A549 (cell line): ENCODE measurements around the gene ADGRD1. TPM values are rescaled to one million over a fixed set of nuclear protein-coding genes. Genes with fewer than 3 reads are reported as not detected.
A peak's percentile ranks its signal among the peaks of the same experiment; 100 is the strongest.

ENCODE experiments used
- ATAC-seq, 2 experiments: fragments of 200-7000 bp in 1 of 2; fragments of >200 bp in 1 of 2; cut with Nextera tagmentation in 1 of 2; cut with Tn5 transposase in 1 of 2; 3 replicates each; pipeline versions ENCODE4 v1.8.0 to v1.9.1; 2018 to 2020; ENCODE audit warnings: mild to moderate bottlenecking in 1 of 2, moderate library complexity in 1 of 2
- CTCF ChIA-PET: fragments of 300-600 bp; sonication (Branson Sonifier 250); formaldehyde crosslinking; extraction: SDS; loops from one replicate; lab custom pipeline; 2021; ENCODE audit warnings: antibody characterized with exemption, inconsistent platforms; lab: Yijun Ruan, JAX
- POLR2A ChIA-PET: fragments of 350-600 bp; formaldehyde crosslinking; extraction: SDS; loops from one replicate; lab custom pipeline; 2021; ENCODE audit warnings: antibody characterized with exemption, inconsistent platforms; lab: Yijun Ruan, JAX
- DNase-seq, 2 experiments: peaks; one replicate each; pipeline versions ENCODE4 v3.0.0 to v3.0.0-alpha.2; 2011 to 2016; ENCODE audit warnings: low read depth in 1 of 2, low spot score in 1 of 2
- FAIRE-seq: peaks from 2 replicates; lab custom pipeline; 2011; peaks lifted over from hg19 to GRCh38; lab: Jason Lieb, UNC
- H3K27ac ChIP-seq, 2 experiments: fragments of >200 bp; sonication (Bioruptor Twin); formaldehyde crosslinking; 3 replicates each; pipeline ENCODE4 v1.5.1; 2016 to 2017
- H3K4me1 ChIP-seq: fragments of >200 bp; sonication (Bioruptor Twin); formaldehyde crosslinking; 3 replicates; pipeline ENCODE4 v1.6.1; 2016
- H3K4me2 ChIP-seq: fragments of >200 bp; sonication (Bioruptor Twin); formaldehyde crosslinking; 3 replicates; pipeline ENCODE4 v1.6.1; 2016
- H3K4me3 ChIP-seq: fragments of >200 bp; sonication (Bioruptor Twin); formaldehyde crosslinking; 3 replicates; pipeline ENCODE4 v1.5.1; 2016
- H3K9me3 ChIP-seq: fragments of >200 bp; sonication (Bioruptor Twin); formaldehyde crosslinking; 3 replicates; pipeline ENCODE4 v1.6.1; 2016
- CBX8 ChIP-seq: fragments of 200-600 bp; sonication (generic); IDR thresholded peaks from 2 replicates; pipeline ENCODE4 v1.6.1; 2016
- EHF ChIP-seq: fragments of 250-450 bp; sonication (Bioruptor Pico); IDR thresholded peaks from 2 replicates; pipeline ENCODE4 v1.5.0; 2020; ENCODE audit warnings: mild to moderate bottlenecking
- EHMT2 ChIP-seq: fragments of 200-600 bp; sonication (generic); IDR thresholded peaks from 2 replicates; pipeline ENCODE4 v1.6.1; 2016; ENCODE audit warnings: antibody characterized with exemption, low read depth, mild to moderate bottlenecking, moderate library complexity
- ESRRA ChIP-seq: fragments of 150-350 bp; IDR thresholded peaks from 2 replicates; pipeline ENCODE4 v1.6.1; 2014; ENCODE audit warnings: mild to moderate bottlenecking, low read length, borderline replicate concordance
- FOSL2 ChIP-seq, 2 experiments: fragments of 450-650 bp in 1 of 2; fragments of >200 bp in 1 of 2; sonication (Bioruptor Twin) in 1 of 2; formaldehyde crosslinking; IDR thresholded peaks; 2 replicates each; pipeline versions ENCODE4 v1.5.0 to v1.6.1; 2016 to 2020; ENCODE audit warnings: mild to moderate bottlenecking in 1 of 2, moderate library complexity in 1 of 2
- HEYL ChIP-seq: fragments of 250-450 bp; sonication (Bioruptor Pico); IDR thresholded peaks from 2 replicates; pipeline ENCODE4 v1.8.0; 2021; ENCODE audit warnings: mild to moderate bottlenecking, moderate library complexity
- HOXB13 ChIP-seq: fragments of 250-450 bp; sonication (Bioruptor Pico); IDR thresholded peaks from 2 replicates; pipeline ENCODE4 v1.5.0; 2020; ENCODE audit warnings: low read depth, mild to moderate bottlenecking, moderate library complexity
- KDM5A ChIP-seq: fragments of 200-600 bp; sonication (generic); IDR thresholded peaks from 2 replicates; pipeline ENCODE4 v1.6.1; 2016; ENCODE audit warnings: antibody characterized with exemption, mild to moderate bottlenecking
- MAFK ChIP-seq: fragments of 450-650 bp; IDR thresholded peaks from 2 replicates; pipeline ENCODE4 v1.6.1; 2014; ENCODE audit not compliant: partially characterized antibody
- MYC ChIP-seq: IDR thresholded peaks from 2 replicates; pipeline ENCODE4 v1.6.1; 2012; ENCODE audit warnings: mild to moderate bottlenecking, inconsistent platforms, low read length, improper control_type of control experiment, borderline replicate concordance
- POLR2A ChIP-seq: IDR thresholded peaks from 2 replicates; pipeline ENCODE4 v1.6.1; 2012; ENCODE audit warnings: mild to moderate bottlenecking, low read length
- POLR2AphosphoS2 ChIP-seq: conservative IDR thresholded peaks from 2 replicates; pipeline ENCODE4 v1.6.1; 2012; ENCODE audit warnings: low read length, improper control_type of control experiment, inconsistent platforms
- RAD21 ChIP-seq, 2 experiments: fragments of >200 bp in 1 of 2; sonication (Bioruptor Twin) in 1 of 2; formaldehyde crosslinking in 1 of 2; IDR thresholded peaks in 1 of 2; conservative IDR thresholded peaks in 1 of 2; 2 replicates in 1 of 2; 3 replicates in 1 of 2; pipeline ENCODE4 v1.6.1; 2012 to 2018; ENCODE audit warnings: inconsistent platforms in 1 of 2
- RCOR1 ChIP-seq: fragments of 150-350 bp; IDR thresholded peaks from 2 replicates; pipeline ENCODE4 v1.6.1; 2014; ENCODE audit warnings: antibody characterized with exemption, low read length, low read depth
- TFCP2L1 ChIP-seq: fragments of 250-450 bp; sonication (Bioruptor Pico); IDR thresholded peaks from 2 replicates; pipeline ENCODE4 v1.5.0; 2021; ENCODE audit warnings: mild to moderate bottlenecking
- ZNF302 ChIP-seq: fragments of 250-450 bp; sonication (Bioruptor Pico); IDR thresholded peaks from 2 replicates; pipeline ENCODE4 v1.9.0; 2021; ENCODE audit warnings: inconsistent platforms, mild to moderate bottlenecking, moderate library complexity
- WGBS: methylation state at CpG from one replicate; pipeline ENCODE4 v1.1.6; 2017; ENCODE audit errors: missing lambda C conversion rate; 5-methylcytosine and 5-hydroxymethylcytosine counted together
- polyA plus RNA-seq, 4 experiments: library from polyadenylated mRNA; depleted of rRNA in 3 of 4; stranded (reverse); fragments of >200 nt; fragmentation: RNase III in 1 of 4; extraction: RNeasy Plus Mini Kit Qiagen cat#74134 plus additional on column Dnase treatment in 1 of 4; gene quantifications; 2 replicates in 3 of 4; 3 replicates in 1 of 4; pipeline ENCODE4 v1.2.3, GENCODE V29; 2011 to 2017
- TF ChIP-seq, protein P1 (sequence below): fragments of >200 bp; sonication (Bioruptor Twin); formaldehyde crosslinking; IDR thresholded peaks from 2 replicates; pipeline ENCODE4 v1.6.1; 2016
- TF ChIP-seq, protein P2 (sequence below): fragments of 250-450 bp; sonication (Bioruptor Pico); IDR thresholded peaks from 2 replicates; pipeline ENCODE4 v1.5.0; 2021; ENCODE audit warnings: mild to moderate bottlenecking, moderate library complexity, borderline replicate concordance

ADGRD1 gene
- polyA plus RNA-seq, 2 of the 4 experiments (the other 2 are of a cell fraction): 0.36 to 1.5 TPM

DNA sequence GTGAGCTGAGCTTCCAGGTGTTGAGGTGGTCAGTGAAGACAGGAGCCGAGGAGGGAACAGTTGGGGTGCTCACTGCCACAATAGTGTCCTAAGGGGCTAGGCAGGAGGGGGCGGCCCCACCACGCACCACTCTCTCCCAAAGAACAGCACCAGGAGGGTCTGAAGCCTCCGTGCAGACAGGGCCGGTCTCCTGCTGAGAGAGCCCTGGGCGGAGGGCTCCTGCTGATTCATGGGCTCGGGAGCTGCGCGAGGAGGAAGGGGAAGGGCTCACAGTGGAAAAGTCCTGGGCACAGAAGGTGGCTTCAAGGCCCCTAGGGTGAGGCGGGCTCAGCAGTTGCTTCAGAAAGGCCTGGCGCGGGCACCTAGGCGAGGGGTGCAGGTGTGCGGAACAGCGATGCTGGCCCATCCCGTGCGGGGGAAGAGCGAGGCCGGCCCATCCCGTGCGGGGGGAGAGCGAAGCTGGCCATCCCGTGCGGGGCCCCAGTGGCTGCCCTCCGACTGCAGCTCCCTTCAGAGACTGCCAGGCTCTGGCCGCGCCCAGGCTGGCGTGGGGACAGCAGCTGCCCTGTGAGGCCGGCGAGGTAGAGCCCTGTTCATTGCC is 176.7 kb downstream of the ADGRD1 start:
- Histone ChIP-seq H3K4me1 (peaks cover 17% of the 10 kb centered on the region; the same call in 2 of the 3 replicates), H3K27ac (peak overlapping the region in 1 of 2 experiments; percentile 19; a peak in 1 of 6 replicates), H3K4me3 (no peak overlapping the region), H3K9me3 (no peaks in the 10 kb centered on the region), H3K4me2 (no peak overlapping the region)
- TF ChIP-seq POLR2A: no peak
- no peak for TF ChIP-seq CBX8
- TF ChIP-seq POLR2AphosphoS2: no peak
- TF ChIP-seq MAFK: no peak
- TF ChIP-seq HEYL (CRISPR knock-in tag): no peak
- no peak for TF ChIP-seq RAD21 (conservative IDR thresholded peaks at IDR 0.05 in 1 of 2, IDR thresholded peaks at IDR 0.05 in 1 of 2)
- no peak for TF ChIP-seq KDM5A
- TF ChIP-seq, protein P1, sequence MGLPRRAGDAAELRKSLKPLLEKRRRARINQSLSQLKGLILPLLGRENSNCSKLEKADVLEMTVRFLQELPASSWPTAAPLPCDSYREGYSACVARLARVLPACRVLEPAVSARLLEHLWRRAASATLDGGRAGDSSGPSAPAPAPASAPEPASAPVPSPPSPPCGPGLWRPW: no peak
- TF ChIP-seq FOSL2 (IDR thresholded peaks at IDR 0.05): no peak
- no peak for TF ChIP-seq FOSL2 (CRISPR knock-in tag; IDR thresholded peaks at IDR 0.05)
- TF ChIP-seq MYC: no peak
- 89% methylated on average over 27 of the region's 30 CpGs for WGBS
- no peak for DNase-seq
- POLR2A ChIA-PET: no interaction called here
- no peak for FAIRE-seq
- CTCF ChIA-PET: interaction anchor here (1.4 to 9.6 kb wide), 5 partner anchors 12 to 367 kb away, joined by 3 to 121 read pairs (median 45); no protein-coding TSS in a partner anchor
- ATAC-seq: no peak

DNA sequence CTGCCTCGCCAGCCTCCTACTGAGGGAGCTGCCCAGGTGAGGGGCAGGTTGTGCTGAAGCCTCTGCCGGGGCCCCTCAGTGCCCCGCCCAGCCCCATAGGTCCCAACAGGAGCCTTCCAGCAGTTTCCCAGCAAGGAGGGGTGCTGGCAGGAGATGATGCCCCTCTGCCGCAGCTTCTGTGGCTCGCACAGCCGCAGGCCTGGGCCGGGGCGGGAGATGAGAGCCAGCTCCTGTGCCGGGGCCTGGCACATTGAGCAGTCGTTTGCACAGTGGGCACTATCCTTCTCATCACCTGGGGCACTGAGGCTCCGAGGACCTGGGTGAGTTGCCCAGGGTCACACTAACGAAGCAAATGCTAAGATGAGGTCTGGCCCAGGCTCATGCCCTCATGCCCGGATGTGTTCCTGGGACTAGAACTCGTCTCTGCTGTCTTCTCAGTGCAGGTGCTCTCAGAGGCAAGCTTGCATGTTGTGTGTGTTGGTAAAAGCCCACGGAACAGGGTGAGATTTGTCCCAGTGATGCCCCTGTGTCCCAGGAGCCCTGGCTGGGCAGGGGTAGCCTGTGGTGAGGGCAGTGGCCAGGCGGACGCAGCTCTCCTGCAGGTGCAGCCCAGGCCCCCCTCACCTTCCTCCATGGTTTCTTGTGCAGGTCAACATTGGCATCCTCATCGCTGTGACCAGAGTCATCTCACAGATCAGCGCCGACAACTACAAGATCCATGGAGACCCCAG is 177.5 kb downstream of the ADGRD1 start:
- ATAC-seq (no peak), DNase-seq (no peak), FAIRE-seq (no peak)
- CTCF ChIA-PET: interaction anchor here (0.8 to 9.6 kb wide), 15 partner anchors 12 to 493 kb away, joined by 3 to 121 read pairs (median 3); no protein-coding TSS in a partner anchor
- Histone ChIP-seq H3K4me2 (no peak overlapping the region), H3K4me1 (peaks cover 17% of the 10 kb centered on the region; the same call in 2 of the 3 replicates), H3K9me3 (no peaks in the 10 kb centered on the region), H3K4me3 (no peak overlapping the region), H3K27ac (no peak overlapping the region)
- POLR2A ChIA-PET: no interaction called here
- 90% methylated on average over 14 of the region's 20 CpGs for WGBS
- no peak for TF ChIP-seq EHMT2

DNA sequence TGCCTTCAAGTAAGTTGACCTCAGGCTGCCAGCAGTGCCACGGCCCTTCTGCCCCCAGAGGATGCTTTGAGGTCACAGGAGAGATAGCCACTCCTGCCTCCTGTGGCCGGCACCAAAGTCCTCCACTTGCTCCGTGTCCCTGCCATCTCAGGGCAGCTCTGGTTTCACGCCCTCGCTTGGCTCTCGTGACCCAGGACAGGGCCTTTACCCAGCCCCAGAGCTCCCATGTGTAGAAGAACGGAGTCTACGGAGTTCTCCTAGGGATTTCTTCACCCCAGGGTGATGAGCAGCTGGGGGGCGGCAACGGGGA is 178.1 kb downstream of the ADGRD1 start:
- ATAC-seq: no peak; a peak in 1 of 6 replicates
- TF ChIP-seq ZNF302 (CRISPR knock-in tag): no peak
- no peak for TF ChIP-seq EHF (CRISPR knock-in tag)
- TF ChIP-seq ESRRA: no peak
- TF ChIP-seq RCOR1: no peak
- TF ChIP-seq, protein P2, sequence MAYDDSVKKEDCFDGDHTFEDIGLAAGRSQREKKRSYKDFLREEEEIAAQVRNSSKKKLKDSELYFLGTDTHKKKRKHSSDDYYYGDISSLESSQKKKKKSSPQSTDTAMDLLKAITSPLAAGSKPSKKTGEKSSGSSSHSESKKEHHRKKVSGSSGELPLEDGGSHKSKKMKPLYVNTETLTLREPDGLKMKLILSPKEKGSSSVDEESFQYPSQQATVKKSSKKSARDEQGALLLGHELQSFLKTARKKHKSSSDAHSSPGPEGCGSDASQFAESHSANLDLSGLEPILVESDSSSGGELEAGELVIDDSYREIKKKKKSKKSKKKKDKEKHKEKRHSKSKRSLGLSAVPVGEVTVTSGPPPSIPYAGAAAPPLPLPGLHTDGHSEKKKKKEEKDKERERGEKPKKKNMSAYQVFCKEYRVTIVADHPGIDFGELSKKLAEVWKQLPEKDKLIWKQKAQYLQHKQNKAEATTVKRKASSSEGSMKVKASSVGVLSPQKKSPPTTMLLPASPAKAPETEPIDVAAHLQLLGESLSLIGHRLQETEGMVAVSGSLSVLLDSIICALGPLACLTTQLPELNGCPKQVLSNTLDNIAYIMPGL (CRISPR knock-in tag): no peak
- no peak for TF ChIP-seq TFCP2L1 (CRISPR knock-in tag)
- no peak for TF ChIP-seq HOXB13 (CRISPR knock-in tag)
- Histone ChIP-seq H3K9me3 (no peaks in the 10 kb centered on the region), H3K4me3 (no peak overlapping the region), H3K4me1 (peaks cover 17% of the 10 kb centered on the region; the same call in 2 of the 3 replicates), H3K27ac (0 out of 6 replicates have a peak overlapping the region, but pooled peaks of 1 of the 2 experiments have one; percentile 3), H3K4me2 (peak overlapping the region; percentile 70; the same call in 1 of the 3 replicates)
- no peak for DNase-seq
- FAIRE-seq: no peak
- 84% methylated on average over 7 of the region's 10 CpGs for WGBS
- POLR2A ChIA-PET: no interaction called here
- CTCF ChIA-PET: interaction anchor here (0.6 to 9.6 kb wide), 36 partner anchors 12 to 699 kb away, joined by 3 to 121 read pairs (median 4); no protein-coding TSS in a partner anchor
